Central memory CD8-positive, alpha-beta T cell (primary cell): Measurements from ENCODE around the gene NDE1.
"Not testable (repeated sequence)": the region's sequence is repeated elsewhere in the genome, so short reads cannot be mapped to it uniquely, and the experiment has no call there.

Experiments
- ATAC-seq: fragments of 150-1000 bp; cut with Tn5 transposase; replicated peaks from 2 replicates; pipeline ENCODE4 v1.10.0; 2022; ENCODE audit warnings: mild to moderate bottlenecking, moderate FRiP score, moderate number of reproducible peaks; ENCODE audit not compliant: poor library complexity, severe bottlenecking; ENCODE audit errors: extremely low read depth
- DNase-seq, 2 donors: peaks; one replicate each; pipeline ENCODE4 v3.0.0; 2021; ENCODE audit warnings: low spot score in 2 of 2
- H3K27ac Mint-ChIP-seq: one replicate; pipeline ENCODE4 v1.8.0; 2022; ENCODE audit warnings: low read depth, mild to moderate bottlenecking, moderate library complexity, mixed read lengths
- H3K27me3 Mint-ChIP-seq: one replicate; pipeline ENCODE4 v1.8.0; 2022; ENCODE audit warnings: mixed read lengths
- H3K36me3 Mint-ChIP-seq: one replicate; pipeline ENCODE4 v1.8.0; 2022; ENCODE audit warnings: mild to moderate bottlenecking, moderate library complexity, mixed read lengths; ENCODE audit not compliant: insufficient read depth
- H3K4me1 Mint-ChIP-seq: one replicate; pipeline ENCODE4 v1.8.0; 2022; ENCODE audit warnings: mixed read lengths
- H3K4me3 Mint-ChIP-seq: one replicate; pipeline ENCODE4 v1.8.0; 2022; ENCODE audit warnings: mild to moderate bottlenecking, moderate library complexity, mixed read lengths
- H3K9me3 Mint-ChIP-seq: one replicate; pipeline ENCODE4 v1.8.0; 2022; ENCODE audit warnings: mixed read lengths

The NDE1 gene

DNA sequence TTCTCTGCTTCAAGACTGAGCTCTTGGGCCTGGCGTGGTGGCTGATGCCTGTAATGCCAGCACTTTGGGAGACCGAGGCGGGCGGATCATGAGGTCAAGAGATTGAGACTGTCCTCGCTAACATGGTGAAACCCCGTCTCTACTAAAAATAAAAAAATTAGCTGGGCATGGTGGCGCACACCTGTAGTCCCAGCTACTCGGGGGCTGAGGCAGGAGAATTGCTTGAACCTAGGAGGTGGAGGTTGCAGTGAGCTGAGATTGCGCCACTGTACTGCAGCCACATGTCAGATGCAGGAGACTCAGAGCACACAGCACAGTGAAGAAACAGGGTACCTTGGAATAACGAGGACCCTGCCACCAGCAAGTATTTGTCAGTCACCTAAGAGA lies 22.1 kb downstream of the NDE1 start:
- DNase-seq, ATAC-seq, H3K9me3 Mint-ChIP-seq, H3K4me3 Mint-ChIP-seq, H3K27me3 Mint-ChIP-seq: not testable (repeated sequence)
- Mint-ChIP-seq H3K27ac (peak overlapping the region; percentile 79), H3K36me3 (peaks cover 67% of the 10 kb centered on the region), H3K4me1 (peaks cover 24% of the 10 kb centered on the region)

DNA sequence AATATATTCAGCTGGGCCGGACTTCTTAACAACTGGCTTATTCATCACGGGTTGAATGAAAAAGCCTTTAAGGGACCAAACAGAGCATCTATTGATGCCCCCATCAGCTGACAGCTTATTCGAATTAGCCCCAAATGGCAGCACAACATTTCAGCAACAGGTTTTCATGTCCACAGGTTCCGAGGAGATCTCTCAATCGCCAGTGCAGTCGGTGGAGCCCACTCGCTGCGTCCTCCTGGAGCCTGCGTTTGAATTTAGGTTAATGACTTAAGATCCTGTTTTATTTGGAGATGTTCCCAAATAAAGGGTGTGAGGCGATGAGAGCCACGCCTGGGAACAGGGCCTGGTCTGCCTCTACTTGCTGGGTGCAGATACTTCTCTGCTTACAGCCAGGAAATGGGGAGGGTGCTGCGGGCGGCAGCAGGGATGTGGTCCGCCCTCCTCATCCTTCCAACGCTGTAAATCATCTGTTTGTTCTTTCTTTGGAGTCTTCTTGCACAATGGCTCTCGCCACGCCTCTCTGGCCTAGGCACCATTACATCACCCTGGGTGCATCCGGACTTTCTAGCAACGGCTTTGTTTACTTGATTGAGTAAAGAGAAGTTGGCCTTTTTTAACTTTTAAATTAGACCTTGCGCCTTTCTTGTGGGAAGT lies 22.6 kb downstream of the NDE1 start:
- peaks cover 63% of the 10 kb centered on the region for H3K36me3 Mint-ChIP-seq
- no peaks in the 10 kb centered on the region for H3K9me3 Mint-ChIP-seq
- H3K4me1 Mint-ChIP-seq, result peaks cover 24% of the 10 kb centered on the region
- ATAC-seq (peak; percentile 81), DNase-seq (peak; percentile 29 to 45)
- peak overlapping the region; percentile 79 for H3K27ac Mint-ChIP-seq
- peak overlapping the region; percentile 29 for H3K4me3 Mint-ChIP-seq
- H3K27me3 Mint-ChIP-seq, result no peaks in the 10 kb centered on the region

DNA sequence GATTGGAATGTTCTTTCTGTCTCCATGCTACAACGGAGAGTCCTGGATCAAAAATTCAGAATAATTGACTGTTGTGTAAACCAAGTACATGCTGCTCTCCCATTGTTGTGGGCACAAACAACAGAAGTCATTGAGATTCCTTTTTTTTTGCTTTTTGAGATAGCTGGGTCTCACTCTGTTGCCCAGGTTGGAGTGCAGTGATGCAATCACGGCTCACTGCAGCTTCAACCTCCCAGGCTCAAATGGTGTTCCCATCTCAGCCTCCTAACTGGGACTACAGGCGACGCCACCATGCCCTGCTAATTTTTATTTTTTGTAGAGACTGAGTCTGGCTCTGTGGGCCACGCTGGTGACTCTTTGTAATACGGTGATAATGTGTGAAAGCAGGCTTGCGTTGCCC lies 24.5 kb downstream of the NDE1 start:
- peaks cover 63% of the 10 kb centered on the region for H3K36me3 Mint-ChIP-seq

DNA sequence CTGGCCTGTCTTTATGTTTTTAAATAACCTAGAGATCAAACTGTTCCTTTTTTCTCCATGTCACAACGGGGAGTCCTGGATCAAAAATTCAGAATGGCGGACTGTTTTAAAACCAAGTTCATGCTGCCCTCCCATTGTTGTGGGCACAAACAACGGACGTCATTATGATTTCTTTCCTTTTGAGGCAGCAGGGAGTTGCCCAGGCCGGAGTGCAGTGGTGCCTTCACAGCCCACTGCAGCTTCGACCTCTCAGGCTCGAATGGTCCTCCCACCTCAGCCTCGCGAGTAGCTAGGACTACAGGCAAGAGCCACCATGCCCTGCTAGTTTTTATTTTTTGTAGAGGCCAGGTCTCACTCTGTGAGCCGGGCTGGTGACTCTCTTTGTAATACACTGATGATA lies 26.5 kb downstream of the NDE1 start:
- H3K4me1 Mint-ChIP-seq, result peaks cover 24% of the 10 kb centered on the region
- peaks cover 64% of the 10 kb centered on the region for H3K36me3 Mint-ChIP-seq
- H3K4me3 Mint-ChIP-seq, result no peak overlapping the region
- ATAC-seq (no peak), DNase-seq (no peak)
- H3K9me3 Mint-ChIP-seq, result no peaks in the 10 kb centered on the region
- no peaks in the 10 kb centered on the region for H3K27me3 Mint-ChIP-seq
- peak overlapping the region; percentile 17 for H3K27ac Mint-ChIP-seq

More for the DNA sequence above, 24.5 kb downstream of the NDE1 start:
- peak overlapping the region; percentile 79 for H3K27ac Mint-ChIP-seq
- peaks cover 24% of the 10 kb centered on the region for H3K4me1 Mint-ChIP-seq
- no peaks in the 10 kb centered on the region for H3K9me3 Mint-ChIP-seq
- DNase-seq (no peak), ATAC-seq (no peak)
- no peaks in the 10 kb centered on the region for H3K27me3 Mint-ChIP-seq
- H3K4me3 Mint-ChIP-seq, result no peak overlapping the region

DNA sequence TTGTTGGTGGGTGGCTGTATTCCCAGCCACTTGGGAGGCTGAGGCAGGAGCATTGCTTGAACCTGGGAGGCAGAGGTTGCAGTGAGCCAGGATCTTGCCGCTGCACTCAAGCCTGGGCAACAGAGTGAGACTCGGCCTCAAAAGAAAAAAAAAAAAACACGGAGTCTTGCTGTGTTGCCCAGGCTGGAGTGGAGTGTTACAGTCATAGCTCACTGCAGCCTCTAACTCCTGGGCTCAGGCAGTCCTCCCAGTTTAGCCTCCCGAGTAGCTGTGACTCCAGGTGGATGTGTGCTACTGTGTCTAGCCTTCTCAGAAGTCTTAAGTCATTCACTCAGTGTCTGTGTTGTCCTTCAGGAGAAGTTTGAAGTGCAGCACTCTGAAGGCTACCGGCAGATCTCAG lies 27.4 kb downstream of the NDE1 start:
- no peak for ATAC-seq
- H3K27me3 Mint-ChIP-seq, result no peaks in the 10 kb centered on the region
- H3K27ac Mint-ChIP-seq, result no peak overlapping the region
- DNase-seq, result no peak
- H3K4me1 Mint-ChIP-seq, result peaks cover 24% of the 10 kb centered on the region
- peaks cover 68% of the 10 kb centered on the region for H3K36me3 Mint-ChIP-seq
- no peaks in the 10 kb centered on the region for H3K9me3 Mint-ChIP-seq
- no peak overlapping the region for H3K4me3 Mint-ChIP-seq

DNA sequence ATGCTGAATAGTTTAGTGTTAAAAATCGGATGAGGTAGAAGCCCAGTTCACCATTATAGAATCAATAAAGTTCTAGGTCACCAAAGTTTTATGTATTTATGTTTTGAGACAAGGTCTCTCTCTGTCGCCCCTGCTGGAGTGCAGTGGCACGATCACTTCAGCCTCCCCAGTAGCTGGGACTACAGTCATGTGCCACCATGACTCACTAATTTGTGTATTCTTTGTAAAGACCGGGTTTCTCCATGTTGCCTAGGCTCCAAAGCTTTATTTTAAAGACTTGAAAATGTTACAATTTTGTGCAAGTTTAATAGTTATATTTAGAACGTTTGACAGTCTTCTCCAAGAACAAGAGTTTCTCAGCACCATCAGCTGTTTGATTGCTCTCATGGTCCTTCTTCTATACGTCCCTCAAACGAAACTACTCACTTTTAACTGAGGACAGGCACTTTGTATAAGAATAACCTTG lies 32.1 kb downstream of the NDE1 start:
- peaks cover 68% of the 10 kb centered on the region for H3K36me3 Mint-ChIP-seq
- H3K9me3 Mint-ChIP-seq, result no peaks in the 10 kb centered on the region
- no peaks in the 10 kb centered on the region for H3K27me3 Mint-ChIP-seq
- peaks cover 6% of the 10 kb centered on the region for H3K4me1 Mint-ChIP-seq
- H3K4me3 Mint-ChIP-seq, result no peak overlapping the region
- no peak overlapping the region for H3K27ac Mint-ChIP-seq
- no peak for ATAC-seq
- no peak for DNase-seq

DNA sequence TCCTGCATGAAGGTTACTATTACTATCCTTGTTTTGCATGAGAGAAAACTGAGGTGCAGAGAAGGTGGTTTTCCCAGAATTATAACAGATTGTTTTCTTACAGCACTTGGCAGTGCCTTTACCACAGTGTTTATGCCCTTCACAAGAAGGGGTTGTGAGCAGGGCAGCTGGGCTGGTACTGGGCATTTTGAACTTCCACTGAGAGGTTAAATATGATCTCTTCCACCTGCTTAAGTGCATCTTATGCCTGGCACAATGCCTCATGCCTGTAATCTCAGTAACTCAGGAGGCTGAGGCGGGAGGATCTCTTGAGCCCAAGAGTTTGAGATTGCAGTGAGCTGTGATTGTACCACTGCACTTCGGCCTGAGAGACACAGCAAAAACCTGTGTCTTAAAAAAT lies 36.2 kb downstream of the NDE1 start:
- Mint-ChIP-seq H3K4me3 (no peak overlapping the region), H3K36me3 (peaks cover 75% of the 10 kb centered on the region), H3K27me3 (no peaks in the 10 kb centered on the region), H3K9me3 (no peaks in the 10 kb centered on the region), H3K27ac (peak overlapping the region; percentile 41), H3K4me1 (no peaks in the 10 kb centered on the region)
- DNase-seq, result no peak
- no peak for ATAC-seq

DNA sequence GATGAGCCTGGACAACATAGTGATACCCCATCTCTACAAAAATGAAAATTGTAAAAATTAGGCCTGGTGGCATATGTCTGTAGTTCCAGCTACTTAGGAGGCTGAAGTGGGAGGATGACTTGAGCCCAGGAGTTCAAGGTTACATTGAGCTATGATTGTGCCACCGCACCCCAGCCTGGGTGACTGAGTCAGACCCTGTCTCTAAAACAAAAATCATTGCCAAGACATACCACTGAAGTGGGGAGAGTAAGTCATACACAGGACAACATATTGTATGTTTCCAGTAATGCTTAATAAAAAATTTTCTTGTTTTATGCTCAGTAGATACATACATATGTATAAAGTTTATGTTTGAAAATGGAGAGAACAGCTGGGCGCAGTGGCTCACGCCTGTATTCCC lies 39.2 kb downstream of the NDE1 start:
- peaks cover 83% of the 10 kb centered on the region for H3K36me3 Mint-ChIP-seq
- no peaks in the 10 kb centered on the region for H3K27me3 Mint-ChIP-seq
- no peak for ATAC-seq
- H3K4me1 Mint-ChIP-seq, result no peaks in the 10 kb centered on the region
- H3K27ac Mint-ChIP-seq, result no peak overlapping the region
- no peak for DNase-seq
- H3K4me3 Mint-ChIP-seq, result no peak overlapping the region
- H3K9me3 Mint-ChIP-seq, result no peaks in the 10 kb centered on the region

DNA sequence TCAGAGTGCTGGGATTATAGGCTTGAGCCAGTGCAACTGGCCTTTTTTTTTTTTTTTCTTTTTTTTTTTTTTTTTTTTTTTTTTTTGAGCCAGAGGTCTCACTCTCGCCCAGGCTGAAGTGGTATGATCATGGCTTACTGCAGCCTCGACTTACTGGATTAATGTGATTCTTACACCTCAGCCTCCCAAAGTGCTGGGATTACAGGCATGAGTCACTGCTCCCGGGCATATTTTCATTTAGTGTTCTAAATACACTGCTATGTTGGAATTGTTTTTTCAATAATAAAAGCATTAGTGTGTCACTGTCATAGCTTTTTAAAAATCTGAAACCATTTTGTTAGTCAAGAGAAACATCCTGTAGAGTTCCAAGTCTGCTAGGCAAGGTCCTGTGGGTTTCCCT lies 40.3 kb downstream of the NDE1 start:
- H3K27ac Mint-ChIP-seq, result no peak overlapping the region
- DNase-seq, result no peak
- no peaks in the 10 kb centered on the region for H3K27me3 Mint-ChIP-seq
- H3K4me1 Mint-ChIP-seq, result no peaks in the 10 kb centered on the region
- H3K9me3 Mint-ChIP-seq, result no peaks in the 10 kb centered on the region
- peaks cover 83% of the 10 kb centered on the region for H3K36me3 Mint-ChIP-seq
- H3K4me3 Mint-ChIP-seq, result no peak overlapping the region
- no peak for ATAC-seq

DNA sequence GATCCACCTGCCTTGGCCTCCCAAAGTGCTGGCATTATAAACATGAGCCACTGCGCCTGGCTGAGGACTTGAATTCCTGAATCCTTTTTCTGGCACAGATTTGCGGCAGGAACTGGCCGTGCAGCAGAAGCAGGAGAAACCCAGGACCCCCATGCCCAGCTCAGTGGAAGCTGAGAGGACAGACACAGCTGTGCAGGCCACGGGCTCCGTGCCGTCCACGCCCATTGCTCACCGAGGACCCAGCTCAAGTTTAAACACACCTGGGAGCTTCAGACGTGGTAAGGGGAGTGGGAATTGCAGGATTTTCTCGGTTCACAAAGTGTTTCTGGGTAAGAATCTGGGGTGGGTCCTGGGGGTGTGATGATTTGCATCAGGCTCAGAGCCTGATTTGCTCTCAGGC lies 41.0 kb downstream of the NDE1 start:
- peaks cover 82% of the 10 kb centered on the region for H3K36me3 Mint-ChIP-seq
- H3K4me3 Mint-ChIP-seq, result no peak overlapping the region
- no peak for DNase-seq

DNA sequence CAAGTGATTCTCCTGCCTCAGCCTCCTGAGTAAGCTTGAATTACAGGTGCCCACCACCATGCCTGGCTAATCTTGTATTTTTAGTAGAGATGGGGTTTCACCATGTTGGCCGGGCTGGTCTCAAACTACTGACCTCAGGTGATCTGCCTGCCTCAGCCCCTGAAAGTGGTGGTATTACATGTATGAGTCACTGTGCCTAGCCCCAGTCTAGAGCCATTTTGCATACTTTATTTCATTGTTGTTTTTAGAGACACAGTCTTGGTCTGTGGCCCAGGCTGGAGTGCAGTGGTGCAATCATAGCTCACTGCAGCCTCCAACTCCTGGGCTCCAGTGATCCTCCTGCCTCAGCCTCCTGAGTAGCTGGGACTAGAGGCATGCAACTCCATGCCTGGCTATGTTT lies 42.5 kb downstream of the NDE1 start:
- H3K27ac Mint-ChIP-seq, H3K4me1 Mint-ChIP-seq, H3K9me3 Mint-ChIP-seq, ATAC-seq, DNase-seq, H3K27me3 Mint-ChIP-seq, H3K4me3 Mint-ChIP-seq: not testable (repeated sequence)
- peaks cover 88% of the 10 kb centered on the region for H3K36me3 Mint-ChIP-seq

More for the DNA sequence above, 41.0 kb downstream of the NDE1 start:
- Mint-ChIP-seq H3K4me1 (no peaks in the 10 kb centered on the region), H3K27me3 (no peaks in the 10 kb centered on the region), H3K9me3 (no peaks in the 10 kb centered on the region), H3K27ac (no peak overlapping the region)
- no peak for ATAC-seq

DNA sequence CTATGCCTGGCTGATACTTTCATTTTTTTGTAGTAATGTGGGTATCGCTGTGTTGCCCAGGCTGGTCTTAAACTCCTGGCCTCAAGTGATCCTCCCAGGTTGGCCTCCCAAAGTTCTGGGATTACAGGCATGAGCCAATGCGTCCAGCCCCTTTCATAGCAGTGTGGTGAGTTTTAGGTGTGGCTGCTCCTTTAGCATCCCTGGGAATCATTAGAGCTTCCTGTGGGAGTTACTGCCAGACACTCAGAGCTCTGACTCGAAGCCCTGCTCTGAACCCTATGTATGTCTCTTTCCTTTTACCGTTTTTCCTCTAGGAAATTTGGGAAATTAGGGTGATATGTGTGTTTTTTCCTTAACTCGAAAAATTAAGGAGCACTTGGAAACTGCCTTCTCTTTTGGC lies 44.5 kb downstream of the NDE1 start:
- H3K27me3 Mint-ChIP-seq, result no peaks in the 10 kb centered on the region
- no peaks in the 10 kb centered on the region for H3K9me3 Mint-ChIP-seq
- H3K36me3 Mint-ChIP-seq, result peaks cover 86% of the 10 kb centered on the region
- DNase-seq (no peak), ATAC-seq (no peak)
- no peak overlapping the region for H3K27ac Mint-ChIP-seq
- no peaks in the 10 kb centered on the region for H3K4me1 Mint-ChIP-seq
- no peak overlapping the region for H3K4me3 Mint-ChIP-seq

DNA sequence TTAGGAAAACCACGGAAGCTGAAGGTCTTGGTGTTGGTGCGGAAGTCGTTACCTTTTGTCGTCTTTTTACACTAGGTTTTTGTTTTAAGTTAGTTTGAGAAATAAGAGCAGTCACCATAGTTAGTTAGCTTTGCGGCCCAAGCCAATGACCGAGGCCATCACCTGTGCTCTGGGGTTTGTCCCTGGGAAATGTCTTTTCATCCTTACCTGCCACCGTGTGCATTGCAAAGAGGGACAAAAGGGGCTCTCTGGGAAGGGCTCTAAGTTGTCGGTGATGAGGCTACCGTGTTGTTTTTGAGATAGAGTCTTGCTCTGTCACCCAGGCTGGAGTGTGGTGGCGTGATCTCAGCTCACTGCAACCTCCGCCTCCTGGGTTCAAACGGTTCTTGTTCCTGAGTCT lies 49.8 kb downstream of the NDE1 start:
- ATAC-seq, result no peak
- Mint-ChIP-seq H3K27me3 (no peaks in the 10 kb centered on the region), H3K4me3 (no peak overlapping the region), H3K4me1 (peaks cover 5% of the 10 kb centered on the region), H3K9me3 (no peaks in the 10 kb centered on the region), H3K36me3 (peaks cover 56% of the 10 kb centered on the region), H3K27ac (peak overlapping the region; percentile 65)
- no peak for DNase-seq
